HG02840 (cell line): ENCODE results near the gene PITPNC1.
"Not testable (repeated sequence)": the region's sequence is repeated elsewhere in the genome, so short reads cannot be mapped to it uniquely, and the experiment has no call there.

ENCODE experiments used
- ATAC-seq: cut with Tn5 transposase; IDR thresholded peaks from one replicate; pipeline ENCODE4 v1.9.1; 2021; ENCODE audit warnings: mild to moderate bottlenecking, moderate library complexity, moderate number of reproducible peaks; ENCODE audit not compliant: unreplicated experiment, low FRiP score

Gene PITPNC1

GRCh38 chr17:67393809-67394397 lies 16.8 kb downstream of the PITPNC1 start:
- ATAC-seq: no peak

- no peak for ATAC-seq
These were observed 22.6 kb downstream of the PITPNC1 start for GRCh38 chr17:67399676-67400075.

GRCh38 chr17:67400193-67400592 lies 23.1 kb downstream of the PITPNC1 start:
- no peak for ATAC-seq

- ATAC-seq: no peak
These were observed 24.0 kb downstream of the PITPNC1 start for GRCh38 chr17:67401106-67401505.

- no peak for ATAC-seq
These were observed 24.8 kb downstream of the PITPNC1 start for GRCh38 chr17:67401598-67402504.

- ATAC-seq: no peak
These were observed 26.0 kb downstream of the PITPNC1 start for GRCh38 chr17:67403065-67403464.

GRCh38 chr17:67403483-67403882 lies 26.4 kb downstream of the PITPNC1 start:
- no peak for ATAC-seq

GRCh38 chr17:67408455-67408830 lies 31.4 kb downstream of the PITPNC1 start:
- not testable (repeated sequence) for ATAC-seq

GRCh38 chr17:67411397-67411796 lies 34.3 kb downstream of the PITPNC1 start:
- no peak for ATAC-seq

GRCh38 chr17:67412032-67412431 lies 35.0 kb downstream of the PITPNC1 start:
- no peak for ATAC-seq

- ATAC-seq: no peak
These were observed 35.9 kb downstream of the PITPNC1 start for GRCh38 chr17:67412941-67413340.

- no peak for ATAC-seq
These were observed 36.3 kb downstream of the PITPNC1 start for GRCh38 chr17:67413388-67413787.

GRCh38 chr17:67414130-67414529 lies 37.0 kb downstream of the PITPNC1 start:
- no peak for ATAC-seq

GRCh38 chr17:67414559-67414958 lies 37.5 kb downstream of the PITPNC1 start:
- ATAC-seq: no peak

GRCh38 chr17:67415291-67415690 lies 38.2 kb downstream of the PITPNC1 start:
- ATAC-seq: no peak

GRCh38 chr17:67417507-67417906 lies 40.4 kb downstream of the PITPNC1 start:
- ATAC-seq: no peak

GRCh38 chr17:67420994-67421393 lies 43.9 kb downstream of the PITPNC1 start:
- ATAC-seq: no peak

- ATAC-seq: no peak
These were observed 44.8 kb downstream of the PITPNC1 start for GRCh38 chr17:67421869-67422273.

- ATAC-seq: not testable (repeated sequence)
These were observed 45.2 kb downstream of the PITPNC1 start for GRCh38 chr17:67422296-67422695.

- no peak for ATAC-seq
These were observed 45.8 kb downstream of the PITPNC1 start for GRCh38 chr17:67422897-67423296.

GRCh38 chr17:67425571-67426160 lies 48.6 kb downstream of the PITPNC1 start:
- ATAC-seq: no peak
